GM23338 (cell line): ENCODE results near the gene PCBP3. TPM values are rescaled to one million over a fixed set of nuclear protein-coding genes. Genes with fewer than 3 reads are reported as not detected.

Source experiments
- ATAC-seq: fragments of 200-7000 bp; cut with Tn5 transposase; 3 replicates; pipeline ENCODE4 v1.9.1; 2020
- DNase-seq: peaks from one replicate; pipeline ENCODE4 v3.0.0-alpha.2; 2015; ENCODE audit warnings: low spot score
- H2AFZ ChIP-seq: fragments of 200-600 bp; sonication (generic); 2 replicates; pipeline ENCODE4 v1.8.0; 2016; ENCODE audit warnings: antibody characterized with exemption, mild to moderate bottlenecking, moderate library complexity
- H3F3A ChIP-seq: fragments of 200-600 bp; sonication (generic); replicated peaks from 2 replicates; pipeline ENCODE4 v1.8.0; 2017; ENCODE audit warnings: antibody characterized with exemption, mixed run types, low read depth
- H3K27ac ChIP-seq: fragments of 200-600 bp; sonication (generic); 2 replicates; pipeline ENCODE4 v1.6.1; 2016; ENCODE audit warnings: low read depth
- H3K27me3 ChIP-seq: fragments of 200-600 bp; sonication (generic); 2 replicates; pipeline ENCODE4 v1.8.0; 2016; ENCODE audit warnings: mild to moderate bottlenecking, mixed run types, moderate library complexity; ENCODE audit not compliant: insufficient read depth
- H3K36me3 ChIP-seq: fragments of 200-600 bp; sonication (generic); 2 replicates; pipeline ENCODE4 v1.8.0; 2016; ENCODE audit warnings: mild to moderate bottlenecking; ENCODE audit not compliant: insufficient read depth
- H3K4me1 ChIP-seq: fragments of 200-600 bp; sonication (generic); 2 replicates; pipeline ENCODE4 v1.8.0; 2016; ENCODE audit warnings: mild to moderate bottlenecking, moderate library complexity; ENCODE audit not compliant: insufficient read depth
- H3K4me2 ChIP-seq: fragments of 200-600 bp; sonication (generic); 2 replicates; pipeline ENCODE4 v1.7.1; 2017; ENCODE audit warnings: mixed run types
- H3K4me3 ChIP-seq: fragments of 200-600 bp; sonication (generic); 2 replicates; pipeline ENCODE4 v1.6.1; 2016; ENCODE audit warnings: mixed run types
- H3K79me2 ChIP-seq: fragments of 200-600 bp; sonication (generic); replicated peaks from 2 replicates; pipeline ENCODE4 v1.8.0; 2017; ENCODE audit warnings: mild to moderate bottlenecking; ENCODE audit not compliant: insufficient read depth
- H3K9me2 ChIP-seq: fragments of 200-600 bp; sonication (generic); 2 replicates; pipeline ENCODE4 v1.8.0; 2017; ENCODE audit not compliant: insufficient read depth
- H4K20me1 ChIP-seq: fragments of 200-600 bp; sonication (generic); replicated peaks from 2 replicates; pipeline ENCODE4 v1.8.0; 2017; ENCODE audit warnings: mild to moderate bottlenecking; ENCODE audit not compliant: insufficient read depth
- H3K27ac Mint-ChIP-seq: 2 replicates; pipeline ENCODE4 v1.8.0; 2020; ENCODE audit warnings: inconsistent platforms, mild to moderate bottlenecking, moderate library complexity, mixed read lengths
- H3K27me3 Mint-ChIP-seq: 3 replicates; pipeline ENCODE4 v1.8.0; 2022; ENCODE audit warnings: low read depth, mild to moderate bottlenecking, moderate library complexity, mixed read lengths, inconsistent platforms; ENCODE audit not compliant: insufficient read depth, poor library complexity
- H3K36me3 Mint-ChIP-seq: 3 replicates; pipeline ENCODE4 v1.8.0; 2021; ENCODE audit warnings: low read depth, mild to moderate bottlenecking, inconsistent platforms, moderate library complexity, mixed read lengths
- H3K4me1 Mint-ChIP-seq: 3 replicates; pipeline ENCODE4 v1.8.0; 2020; ENCODE audit warnings: mild to moderate bottlenecking, inconsistent platforms, mixed read lengths
- H3K4me3 Mint-ChIP-seq: 3 replicates; pipeline ENCODE4 v1.8.0; 2021; ENCODE audit warnings: moderate library complexity, mild to moderate bottlenecking, inconsistent platforms, mixed read lengths
- H3K9me3 Mint-ChIP-seq: 3 replicates; pipeline ENCODE4 v1.8.0; 2020; ENCODE audit warnings: moderate library complexity, mild to moderate bottlenecking, inconsistent platforms, mixed read lengths
- CREB1 ChIP-seq: fragments of 250-450 bp; sonication (Bioruptor Pico); IDR thresholded peaks from 2 replicates; pipeline ENCODE4 v1.5.0; 2020; ENCODE audit warnings: low read depth, mild to moderate bottlenecking, moderate library complexity
- EZH2phosphoT487 ChIP-seq: fragments of 200-600 bp; sonication (generic); IDR thresholded peaks from one replicate; pipeline ENCODE4 v1.8.1; 2018; ENCODE audit warnings: antibody characterized with exemption; ENCODE audit not compliant: unreplicated experiment
- JUNB ChIP-seq: IDR thresholded peaks from one replicate; pipeline ENCODE4 v1.6.1; 2016; ENCODE audit warnings: antibody characterized with exemption; ENCODE audit not compliant: unreplicated experiment
- POLR2AphosphoS5 ChIP-seq: IDR thresholded peaks from 2 replicates; pipeline ENCODE4 v1.6.1; 2016; ENCODE audit warnings: antibody characterized with exemption, low read depth
- STAT1 ChIP-seq: IDR thresholded peaks from one replicate; pipeline ENCODE4 v1.6.1; 2016; ENCODE audit warnings: antibody characterized with exemption; ENCODE audit not compliant: unreplicated experiment
- ZNF114 ChIP-seq: fragments of 250-450 bp; sonication (Bioruptor Pico); IDR thresholded peaks from 2 replicates; pipeline ENCODE4 v1.5.0; 2020; ENCODE audit warnings: mild to moderate bottlenecking, moderate library complexity
- polyA plus RNA-seq: library from polyadenylated mRNA; unstranded; fragments of >200 nt; fragmentation: Nextera tagmentation; extraction: Ambion mirVana; gene quantifications from 2 replicates; pipeline ENCODE4 v1.2.1, GENCODE V29; 2016
- total RNA-seq: library from RNA; depleted of rRNA; stranded (reverse); fragments of >200 nt; shearing (Covaris generic); gene quantifications from 2 replicates; pipeline ENCODE4 v1.2.3, GENCODE V29; 2014
- TF ChIP-seq, protein P1 (sequence below): fragments of 250-450 bp; sonication (Bioruptor Pico); IDR thresholded peaks from 2 replicates; pipeline ENCODE4 v1.5.0; 2020; ENCODE audit warnings: mild to moderate bottlenecking, moderate library complexity
- TF ChIP-seq, protein P2 (sequence below), 2 experiments: fragments of 200-600 bp in 1 of 2; sonication (generic) in 1 of 2; conservative IDR thresholded peaks; 2 replicates each; pipeline versions ENCODE4 v1.5.1 to v1.6.1; 2016 to 2017; ENCODE audit warnings: antibody characterized with exemption in 2 of 2, low read depth in 2 of 2, mild to moderate bottlenecking in 2 of 2, moderate library complexity in 1 of 2
- TF ChIP-seq, protein P3 (sequence below): IDR thresholded peaks from one replicate; pipeline ENCODE4 v1.6.1; 2018; ENCODE audit warnings: antibody characterized with exemption; ENCODE audit not compliant: unreplicated experiment

Gene PCBP3
- total and polyA plus RNA-seq, 2 experiments from 2014 or later: 7.1 to 9.1 TPM

- no peak overlapping the region for H3K4me2 ChIP-seq
- H3K4me3 Mint-ChIP-seq: no peak overlapping the region
- H3K36me3 Mint-ChIP-seq: no peaks in the 10 kb centered on the region
- TF ChIP-seq, protein P1, sequence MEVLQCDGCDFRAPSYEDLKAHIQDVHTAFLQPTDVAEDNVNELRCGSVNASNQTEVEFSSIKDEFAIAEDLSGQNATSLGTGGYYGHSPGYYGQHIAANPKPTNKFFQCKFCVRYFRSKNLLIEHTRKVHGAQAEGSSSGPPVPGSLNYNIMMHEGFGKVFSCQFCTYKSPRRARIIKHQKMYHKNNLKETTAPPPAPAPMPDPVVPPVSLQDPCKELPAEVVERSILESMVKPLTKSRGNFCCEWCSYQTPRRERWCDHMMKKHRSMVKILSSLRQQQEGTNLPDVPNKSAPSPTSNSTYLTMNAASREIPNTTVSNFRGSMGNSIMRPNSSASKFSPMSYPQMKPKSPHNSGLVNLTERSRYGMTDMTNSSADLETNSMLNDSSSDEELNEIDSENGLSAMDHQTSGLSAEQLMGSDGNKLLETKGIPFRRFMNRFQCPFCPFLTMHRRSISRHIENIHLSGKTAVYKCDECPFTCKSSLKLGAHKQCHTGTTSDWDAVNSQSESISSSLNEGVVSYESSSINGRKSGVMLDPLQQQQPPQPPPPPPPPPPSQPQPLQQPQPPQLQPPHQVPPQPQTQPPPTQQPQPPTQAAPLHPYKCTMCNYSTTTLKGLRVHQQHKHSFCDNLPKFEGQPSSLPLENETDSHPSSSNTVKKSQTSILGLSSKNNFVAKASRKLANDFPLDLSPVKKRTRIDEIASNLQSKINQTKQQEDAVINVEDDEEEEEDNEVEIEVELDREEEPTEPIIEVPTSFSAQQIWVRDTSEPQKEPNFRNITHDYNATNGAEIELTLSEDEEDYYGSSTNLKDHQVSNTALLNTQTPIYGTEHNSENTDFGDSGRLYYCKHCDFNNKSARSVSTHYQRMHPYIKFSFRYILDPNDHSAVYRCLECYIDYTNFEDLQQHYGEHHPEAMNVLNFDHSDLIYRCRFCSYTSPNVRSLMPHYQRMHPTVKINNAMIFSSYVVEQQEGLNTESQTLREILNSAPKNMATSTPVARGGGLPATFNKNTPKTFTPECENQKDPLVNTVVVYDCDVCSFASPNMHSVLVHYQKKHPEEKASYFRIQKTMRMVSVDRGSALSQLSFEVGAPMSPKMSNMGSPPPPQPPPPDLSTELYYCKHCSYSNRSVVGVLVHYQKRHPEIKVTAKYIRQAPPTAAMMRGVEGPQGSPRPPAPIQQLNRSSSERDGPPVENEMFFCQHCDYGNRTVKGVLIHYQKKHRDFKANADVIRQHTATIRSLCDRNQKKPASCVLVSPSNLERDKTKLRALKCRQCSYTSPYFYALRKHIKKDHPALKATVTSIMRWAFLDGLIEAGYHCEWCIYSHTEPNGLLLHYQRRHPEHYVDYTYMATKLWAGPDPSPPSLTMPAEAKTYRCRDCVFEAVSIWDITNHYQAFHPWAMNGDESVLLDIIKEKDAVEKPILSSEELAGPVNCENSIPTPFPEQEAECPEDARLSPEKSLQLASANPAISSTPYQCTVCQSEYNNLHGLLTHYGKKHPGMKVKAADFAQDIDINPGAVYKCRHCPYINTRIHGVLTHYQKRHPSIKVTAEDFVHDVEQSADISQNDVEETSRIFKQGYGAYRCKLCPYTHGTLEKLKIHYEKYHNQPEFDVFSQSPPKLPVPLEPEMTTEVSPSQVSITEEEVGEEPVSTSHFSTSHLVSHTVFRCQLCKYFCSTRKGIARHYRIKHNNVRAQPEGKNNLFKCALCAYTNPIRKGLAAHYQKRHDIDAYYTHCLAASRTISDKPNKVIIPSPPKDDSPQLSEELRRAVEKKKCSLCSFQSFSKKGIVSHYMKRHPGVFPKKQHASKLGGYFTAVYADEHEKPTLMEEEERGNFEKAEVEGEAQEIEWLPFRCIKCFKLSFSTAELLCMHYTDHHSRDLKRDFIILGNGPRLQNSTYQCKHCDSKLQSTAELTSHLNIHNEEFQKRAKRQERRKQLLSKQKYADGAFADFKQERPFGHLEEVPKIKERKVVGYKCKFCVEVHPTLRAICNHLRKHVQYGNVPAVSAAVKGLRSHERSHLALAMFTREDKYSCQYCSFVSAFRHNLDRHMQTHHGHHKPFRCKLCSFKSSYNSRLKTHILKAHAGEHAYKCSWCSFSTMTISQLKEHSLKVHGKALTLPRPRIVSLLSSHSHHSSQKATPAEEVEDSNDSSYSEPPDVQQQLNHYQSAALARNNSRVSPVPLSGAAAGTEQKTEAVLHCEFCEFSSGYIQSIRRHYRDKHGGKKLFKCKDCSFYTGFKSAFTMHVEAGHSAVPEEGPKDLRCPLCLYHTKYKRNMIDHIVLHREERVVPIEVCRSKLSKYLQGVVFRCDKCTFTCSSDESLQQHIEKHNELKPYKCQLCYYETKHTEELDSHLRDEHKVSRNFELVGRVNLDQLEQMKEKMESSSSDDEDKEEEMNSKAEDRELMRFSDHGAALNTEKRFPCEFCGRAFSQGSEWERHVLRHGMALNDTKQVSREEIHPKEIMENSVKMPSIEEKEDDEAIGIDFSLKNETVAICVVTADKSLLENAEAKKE: no peak
- TF ChIP-seq, protein P2, sequence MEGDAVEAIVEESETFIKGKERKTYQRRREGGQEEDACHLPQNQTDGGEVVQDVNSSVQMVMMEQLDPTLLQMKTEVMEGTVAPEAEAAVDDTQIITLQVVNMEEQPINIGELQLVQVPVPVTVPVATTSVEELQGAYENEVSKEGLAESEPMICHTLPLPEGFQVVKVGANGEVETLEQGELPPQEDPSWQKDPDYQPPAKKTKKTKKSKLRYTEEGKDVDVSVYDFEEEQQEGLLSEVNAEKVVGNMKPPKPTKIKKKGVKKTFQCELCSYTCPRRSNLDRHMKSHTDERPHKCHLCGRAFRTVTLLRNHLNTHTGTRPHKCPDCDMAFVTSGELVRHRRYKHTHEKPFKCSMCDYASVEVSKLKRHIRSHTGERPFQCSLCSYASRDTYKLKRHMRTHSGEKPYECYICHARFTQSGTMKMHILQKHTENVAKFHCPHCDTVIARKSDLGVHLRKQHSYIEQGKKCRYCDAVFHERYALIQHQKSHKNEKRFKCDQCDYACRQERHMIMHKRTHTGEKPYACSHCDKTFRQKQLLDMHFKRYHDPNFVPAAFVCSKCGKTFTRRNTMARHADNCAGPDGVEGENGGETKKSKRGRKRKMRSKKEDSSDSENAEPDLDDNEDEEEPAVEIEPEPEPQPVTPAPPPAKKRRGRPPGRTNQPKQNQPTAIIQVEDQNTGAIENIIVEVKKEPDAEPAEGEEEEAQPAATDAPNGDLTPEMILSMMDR (conservative IDR thresholded peaks at IDR 0.05; ENCODE audit: low read depth in 2 of 2): no peak
- TF ChIP-seq, protein P3, sequence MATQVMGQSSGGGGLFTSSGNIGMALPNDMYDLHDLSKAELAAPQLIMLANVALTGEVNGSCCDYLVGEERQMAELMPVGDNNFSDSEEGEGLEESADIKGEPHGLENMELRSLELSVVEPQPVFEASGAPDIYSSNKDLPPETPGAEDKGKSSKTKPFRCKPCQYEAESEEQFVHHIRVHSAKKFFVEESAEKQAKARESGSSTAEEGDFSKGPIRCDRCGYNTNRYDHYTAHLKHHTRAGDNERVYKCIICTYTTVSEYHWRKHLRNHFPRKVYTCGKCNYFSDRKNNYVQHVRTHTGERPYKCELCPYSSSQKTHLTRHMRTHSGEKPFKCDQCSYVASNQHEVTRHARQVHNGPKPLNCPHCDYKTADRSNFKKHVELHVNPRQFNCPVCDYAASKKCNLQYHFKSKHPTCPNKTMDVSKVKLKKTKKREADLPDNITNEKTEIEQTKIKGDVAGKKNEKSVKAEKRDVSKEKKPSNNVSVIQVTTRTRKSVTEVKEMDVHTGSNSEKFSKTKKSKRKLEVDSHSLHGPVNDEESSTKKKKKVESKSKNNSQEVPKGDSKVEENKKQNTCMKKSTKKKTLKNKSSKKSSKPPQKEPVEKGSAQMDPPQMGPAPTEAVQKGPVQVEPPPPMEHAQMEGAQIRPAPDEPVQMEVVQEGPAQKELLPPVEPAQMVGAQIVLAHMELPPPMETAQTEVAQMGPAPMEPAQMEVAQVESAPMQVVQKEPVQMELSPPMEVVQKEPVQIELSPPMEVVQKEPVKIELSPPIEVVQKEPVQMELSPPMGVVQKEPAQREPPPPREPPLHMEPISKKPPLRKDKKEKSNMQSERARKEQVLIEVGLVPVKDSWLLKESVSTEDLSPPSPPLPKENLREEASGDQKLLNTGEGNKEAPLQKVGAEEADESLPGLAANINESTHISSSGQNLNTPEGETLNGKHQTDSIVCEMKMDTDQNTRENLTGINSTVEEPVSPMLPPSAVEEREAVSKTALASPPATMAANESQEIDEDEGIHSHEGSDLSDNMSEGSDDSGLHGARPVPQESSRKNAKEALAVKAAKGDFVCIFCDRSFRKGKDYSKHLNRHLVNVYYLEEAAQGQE: no peak
- no peak for TF ChIP-seq JUNB
- TF ChIP-seq STAT1: no peak
- TF ChIP-seq EZH2phosphoT487: no peak
- TF ChIP-seq POLR2AphosphoS5: no peak
- TF ChIP-seq CREB1 (CRISPR knock-in tag): no peak
- TF ChIP-seq ZNF114 (CRISPR knock-in tag): no peak
- no peaks in the 10 kb centered on the region for H3K36me3 ChIP-seq
- no peaks in the 10 kb centered on the region for H3K4me1 ChIP-seq
- H3K27ac Mint-ChIP-seq: no peak overlapping the region
- ATAC-seq (no peak), DNase-seq (no peak)
- H3K4me1 Mint-ChIP-seq: 0 out of 3 replicates have a peak, but pooled peaks cover 2% of the 10 kb centered on the region
- H3K27ac ChIP-seq: no peak overlapping the region
- 0 out of 2 replicates have a peak, but pooled peaks cover 7% of the 10 kb centered on the region for H3K9me2 ChIP-seq
- peaks cover 5% of the 10 kb centered on the region; the same call in 1 of the 3 replicates for H3K9me3 Mint-ChIP-seq
- H3K27me3 Mint-ChIP-seq: peaks cover 6% of the 10 kb centered on the region
- H3F3A ChIP-seq: no peaks in the 10 kb centered on the region
- H4K20me1 ChIP-seq: no peaks in the 10 kb centered on the region
- H3K4me3 ChIP-seq: no peak overlapping the region
- no peaks in the 10 kb centered on the region for H3K27me3 ChIP-seq
- no peak overlapping the region for H2AFZ ChIP-seq
- no peaks in the 10 kb centered on the region for H3K79me2 ChIP-seq
Observed at GRCh38 chr21:45700461-45700860, 56.9 kb downstream of the PCBP3 start.
